ENCODE results near the gene CEP290. TPM values are rescaled to one million over a fixed set of nuclear protein-coding genes. Genes with fewer than 3 reads are reported as not detected.

Gene CEP290
- total and polyA plus RNA-seq, 2 experiments from 2014 or later = 17.3 to 25.7 TPM

- no peaks in the 10 kb centered on the region for H3K9me3 Mint-ChIP-seq
- H2AFZ ChIP-seq = no peak overlapping the region
- no peaks in the 10 kb centered on the region for H3K4me1 ChIP-seq (ENCODE audit: insufficient read depth)
- no peaks in the 10 kb centered on the region for H3K36me3 ChIP-seq (ENCODE audit: insufficient read depth)
- no peak overlapping the region for H3K4me3 Mint-ChIP-seq
- no peaks in the 10 kb centered on the region for H3K79me2 ChIP-seq (replicated peaks; ENCODE audit: insufficient read depth)
- H3K27me3 Mint-ChIP-seq (ENCODE audit: insufficient read depth, low read depth, poor library complexity) = no peaks in the 10 kb centered on the region
- no peak overlapping the region for H3K27ac Mint-ChIP-seq
- no peaks in the 10 kb centered on the region for H3F3A ChIP-seq (replicated peaks; ENCODE audit: low read depth)
- H3K27ac ChIP-seq (ENCODE audit: low read depth) = no peak overlapping the region
- no peaks in the 10 kb centered on the region for H3K36me3 Mint-ChIP-seq (ENCODE audit: low read depth)
- TF ChIP-seq CREB1 (CRISPR knock-in tag; IDR thresholded peaks at IDR 0.05; ENCODE audit: low read depth) (no peak), ZNF462 (CRISPR knock-in tag; IDR thresholded peaks at IDR 0.05) (no peak), EZH2 (IDR thresholded peaks at IDR 0.05; ENCODE audit: low read depth, unreplicated experiment) (no peak), CTCF (conservative IDR thresholded peaks at IDR 0.05; ENCODE audit: low read depth in 2 of 2) (no peak), JUNB (IDR thresholded peaks at IDR 0.05; ENCODE audit: unreplicated experiment) (no peak), EZH2phosphoT487 (IDR thresholded peaks at IDR 0.05; ENCODE audit: unreplicated experiment) (no peak), STAT1 (IDR thresholded peaks at IDR 0.05; ENCODE audit: unreplicated experiment) (no peak), ETS1 (IDR thresholded peaks at IDR 0.05) (no peak), ZNF114 (CRISPR knock-in tag; IDR thresholded peaks at IDR 0.05) (no peak), NANOG (IDR thresholded peaks at IDR 0.05; ENCODE audit: borderline replicate concordance) (no peak), REST (IDR thresholded peaks at IDR 0.05; ENCODE audit: unreplicated experiment) (no peak), ZNF331 (CRISPR knock-in tag; IDR thresholded peaks at IDR 0.05; ENCODE audit: low read depth) (no peak), POLR2AphosphoS5 (IDR thresholded peaks at IDR 0.05; ENCODE audit: low read depth) (no peak)
- no peaks in the 10 kb centered on the region for H3K9me2 ChIP-seq (ENCODE audit: insufficient read depth)
- H3K4me3 ChIP-seq = no peak overlapping the region
- H3K27me3 ChIP-seq (ENCODE audit: insufficient read depth) = no peaks in the 10 kb centered on the region
- no peaks in the 10 kb centered on the region for H3K4me1 Mint-ChIP-seq
- no peak for ATAC-seq
- DNase-seq (ENCODE audit: low spot score) = no peak
- H3K4me2 ChIP-seq = no peak overlapping the region
- H4K20me1 ChIP-seq (replicated peaks; ENCODE audit: insufficient read depth) = no peaks in the 10 kb centered on the region
Observed at GRCh38 chr12:88062474-88062873, 79.4 kb downstream of the CEP290 start.

All from GM23338 (cell line).